GM23338 (cell line): Measurements from ENCODE around the gene CAMTA1. TPM values are rescaled to one million over a fixed set of nuclear protein-coding genes. Genes with fewer than 3 reads are reported as not detected.

Experiments
- ATAC-seq: fragments of 200-7000 bp; cut with Tn5 transposase; 3 replicates; pipeline ENCODE4 v1.9.1; 2020
- DNase-seq: peaks from one replicate; pipeline ENCODE4 v3.0.0-alpha.2; 2015; ENCODE audit warnings: low spot score
- H2AFZ ChIP-seq: fragments of 200-600 bp; sonication (generic); 2 replicates; pipeline ENCODE4 v1.8.0; 2016; ENCODE audit warnings: antibody characterized with exemption, mild to moderate bottlenecking, moderate library complexity
- H3F3A ChIP-seq: fragments of 200-600 bp; sonication (generic); replicated peaks from 2 replicates; pipeline ENCODE4 v1.8.0; 2017; ENCODE audit warnings: antibody characterized with exemption, mixed run types, low read depth
- H3K27ac ChIP-seq: fragments of 200-600 bp; sonication (generic); 2 replicates; pipeline ENCODE4 v1.6.1; 2016; ENCODE audit warnings: low read depth
- H3K27me3 ChIP-seq: fragments of 200-600 bp; sonication (generic); 2 replicates; pipeline ENCODE4 v1.8.0; 2016; ENCODE audit warnings: mild to moderate bottlenecking, mixed run types, moderate library complexity; ENCODE audit not compliant: insufficient read depth
- H3K36me3 ChIP-seq: fragments of 200-600 bp; sonication (generic); 2 replicates; pipeline ENCODE4 v1.8.0; 2016; ENCODE audit warnings: mild to moderate bottlenecking; ENCODE audit not compliant: insufficient read depth
- H3K4me1 ChIP-seq: fragments of 200-600 bp; sonication (generic); 2 replicates; pipeline ENCODE4 v1.8.0; 2016; ENCODE audit warnings: mild to moderate bottlenecking, moderate library complexity; ENCODE audit not compliant: insufficient read depth
- H3K4me2 ChIP-seq: fragments of 200-600 bp; sonication (generic); 2 replicates; pipeline ENCODE4 v1.7.1; 2017; ENCODE audit warnings: mixed run types
- H3K4me3 ChIP-seq: fragments of 200-600 bp; sonication (generic); 2 replicates; pipeline ENCODE4 v1.6.1; 2016; ENCODE audit warnings: mixed run types
- H3K79me2 ChIP-seq: fragments of 200-600 bp; sonication (generic); replicated peaks from 2 replicates; pipeline ENCODE4 v1.8.0; 2017; ENCODE audit warnings: mild to moderate bottlenecking; ENCODE audit not compliant: insufficient read depth
- H3K9me2 ChIP-seq: fragments of 200-600 bp; sonication (generic); 2 replicates; pipeline ENCODE4 v1.8.0; 2017; ENCODE audit not compliant: insufficient read depth
- H4K20me1 ChIP-seq: fragments of 200-600 bp; sonication (generic); replicated peaks from 2 replicates; pipeline ENCODE4 v1.8.0; 2017; ENCODE audit warnings: mild to moderate bottlenecking; ENCODE audit not compliant: insufficient read depth
- H3K27ac Mint-ChIP-seq: 2 replicates; pipeline ENCODE4 v1.8.0; 2020; ENCODE audit warnings: inconsistent platforms, mild to moderate bottlenecking, moderate library complexity, mixed read lengths
- H3K27me3 Mint-ChIP-seq: 3 replicates; pipeline ENCODE4 v1.8.0; 2022; ENCODE audit warnings: low read depth, mild to moderate bottlenecking, moderate library complexity, mixed read lengths, inconsistent platforms; ENCODE audit not compliant: insufficient read depth, poor library complexity
- H3K36me3 Mint-ChIP-seq: 3 replicates; pipeline ENCODE4 v1.8.0; 2021; ENCODE audit warnings: low read depth, mild to moderate bottlenecking, inconsistent platforms, moderate library complexity, mixed read lengths
- H3K4me1 Mint-ChIP-seq: 3 replicates; pipeline ENCODE4 v1.8.0; 2020; ENCODE audit warnings: mild to moderate bottlenecking, inconsistent platforms, mixed read lengths
- H3K4me3 Mint-ChIP-seq: 3 replicates; pipeline ENCODE4 v1.8.0; 2021; ENCODE audit warnings: moderate library complexity, mild to moderate bottlenecking, inconsistent platforms, mixed read lengths
- H3K9me3 Mint-ChIP-seq: 3 replicates; pipeline ENCODE4 v1.8.0; 2020; ENCODE audit warnings: moderate library complexity, mild to moderate bottlenecking, inconsistent platforms, mixed read lengths
- CREB1 ChIP-seq: fragments of 250-450 bp; sonication (Bioruptor Pico); IDR thresholded peaks from 2 replicates; pipeline ENCODE4 v1.5.0; 2020; ENCODE audit warnings: low read depth, mild to moderate bottlenecking, moderate library complexity
- CTCF ChIP-seq, 2 experiments: fragments of 200-600 bp in 1 of 2; sonication (generic) in 1 of 2; conservative IDR thresholded peaks; 2 replicates each; pipeline versions ENCODE4 v1.5.1 to v1.6.1; 2016 to 2017; ENCODE audit warnings: antibody characterized with exemption in 2 of 2, low read depth in 2 of 2, mild to moderate bottlenecking in 2 of 2, moderate library complexity in 1 of 2
- ETS1 ChIP-seq: IDR thresholded peaks from 2 replicates; pipeline ENCODE4 v1.6.1; 2016; ENCODE audit warnings: antibody characterized with exemption
- EZH2 ChIP-seq: fragments of 200-600 bp; sonication (generic); IDR thresholded peaks from one replicate; pipeline ENCODE4 v1.8.0; 2017; ENCODE audit warnings: antibody characterized with exemption, mild to moderate bottlenecking, low read depth; ENCODE audit not compliant: unreplicated experiment
- JUNB ChIP-seq: IDR thresholded peaks from one replicate; pipeline ENCODE4 v1.6.1; 2016; ENCODE audit warnings: antibody characterized with exemption; ENCODE audit not compliant: unreplicated experiment
- NANOG ChIP-seq: IDR thresholded peaks from 2 replicates; pipeline ENCODE4 v1.6.1; 2016; ENCODE audit warnings: antibody characterized with exemption, borderline replicate concordance
- POLR2AphosphoS5 ChIP-seq: IDR thresholded peaks from 2 replicates; pipeline ENCODE4 v1.6.1; 2016; ENCODE audit warnings: antibody characterized with exemption, low read depth
- REST ChIP-seq: IDR thresholded peaks from one replicate; pipeline ENCODE4 v1.6.1; 2018; ENCODE audit warnings: antibody characterized with exemption; ENCODE audit not compliant: unreplicated experiment
- ZNF331 ChIP-seq: fragments of 250-450 bp; sonication (Bioruptor Pico); IDR thresholded peaks from 2 replicates; pipeline ENCODE4 v1.5.0; 2020; ENCODE audit warnings: low read depth, mild to moderate bottlenecking, moderate library complexity
- polyA plus RNA-seq: library from polyadenylated mRNA; unstranded; fragments of >200 nt; fragmentation: Nextera tagmentation; extraction: Ambion mirVana; gene quantifications from 2 replicates; pipeline ENCODE4 v1.2.1, GENCODE V29; 2016
- total RNA-seq: library from RNA; depleted of rRNA; stranded (reverse); fragments of >200 nt; shearing (Covaris generic); gene quantifications from 2 replicates; pipeline ENCODE4 v1.2.3, GENCODE V29; 2014

Gene CAMTA1
- total and polyA plus RNA-seq, 2 experiments from 2014 or later, result 115 to 519 TPM

- TF ChIP-seq NANOG (no peak), ETS1 (no peak), POLR2AphosphoS5 (no peak), REST (no peak), ZNF331 (no peak), JUNB (no peak)
Observed at GRCh38 chr1:7716506-7716905, 931.3 kb downstream of the CAMTA1 start (continued).

GRCh38 chr1:7717748-7718368 is 932.6 kb downstream of the CAMTA1 start:
- no peaks in the 10 kb centered on the region for H3K36me3 Mint-ChIP-seq
- TF ChIP-seq ETS1 (no peak), JUNB (no peak), CTCF (conservative IDR thresholded peaks at IDR 0.05; ENCODE audit: low read depth in 2 of 2) (no peak), EZH2 (no peak), CREB1 (no peak), REST (no peak)

More at GRCh38 chr1:7717748-7718368, 932.6 kb downstream of the CAMTA1 start:
- Histone ChIP-seq H2AFZ (no peak overlapping the region), H3K36me3 (no peaks in the 10 kb centered on the region), H3K4me3 (no peak overlapping the region), H3K9me2 (no peaks in the 10 kb centered on the region), H3F3A (no peaks in the 10 kb centered on the region), H3K27ac (no peak overlapping the region), H3K4me2 (no peak overlapping the region), H3K27me3 (no peaks in the 10 kb centered on the region), H3K4me1 (no peaks in the 10 kb centered on the region), H3K79me2 (no peaks in the 10 kb centered on the region), H4K20me1 (no peaks in the 10 kb centered on the region; the same call in 1 of the 2 replicates)
- DNase-seq (peak; percentile 31), ATAC-seq (peak; percentile 71)
- no peaks in the 10 kb centered on the region for H3K9me3 Mint-ChIP-seq
- H3K4me3 Mint-ChIP-seq, result no peak overlapping the region
- H3K27me3 Mint-ChIP-seq, result peaks cover 4% of the 10 kb centered on the region
- no peak overlapping the region for H3K27ac Mint-ChIP-seq
- H3K4me1 Mint-ChIP-seq, result peaks cover 6% of the 10 kb centered on the region
